GM18951 (cell line): ENCODE results near the gene DISP2.

Experiments used
- POLR2A ChIP-seq: IDR thresholded peaks from 4 replicates; pipeline ENCODE4 v1.6.1; 2011; ENCODE audit warnings: mild to moderate bottlenecking; ENCODE audit not compliant: insufficient read length, insufficient read depth; ENCODE audit errors: extremely low read depth
- in situ Hi-C: fragments of 300-500 bp; cut with MboI; formaldehyde crosslinking; loops from one replicate; pipeline ENCODE4 v1.12.0; 2022; ENCODE audit warnings: low sequenced_read_pairs, mixed read lengths, inconsistent platforms; ENCODE audit not compliant: unreplicated experiment

Gene DISP2

DNA sequence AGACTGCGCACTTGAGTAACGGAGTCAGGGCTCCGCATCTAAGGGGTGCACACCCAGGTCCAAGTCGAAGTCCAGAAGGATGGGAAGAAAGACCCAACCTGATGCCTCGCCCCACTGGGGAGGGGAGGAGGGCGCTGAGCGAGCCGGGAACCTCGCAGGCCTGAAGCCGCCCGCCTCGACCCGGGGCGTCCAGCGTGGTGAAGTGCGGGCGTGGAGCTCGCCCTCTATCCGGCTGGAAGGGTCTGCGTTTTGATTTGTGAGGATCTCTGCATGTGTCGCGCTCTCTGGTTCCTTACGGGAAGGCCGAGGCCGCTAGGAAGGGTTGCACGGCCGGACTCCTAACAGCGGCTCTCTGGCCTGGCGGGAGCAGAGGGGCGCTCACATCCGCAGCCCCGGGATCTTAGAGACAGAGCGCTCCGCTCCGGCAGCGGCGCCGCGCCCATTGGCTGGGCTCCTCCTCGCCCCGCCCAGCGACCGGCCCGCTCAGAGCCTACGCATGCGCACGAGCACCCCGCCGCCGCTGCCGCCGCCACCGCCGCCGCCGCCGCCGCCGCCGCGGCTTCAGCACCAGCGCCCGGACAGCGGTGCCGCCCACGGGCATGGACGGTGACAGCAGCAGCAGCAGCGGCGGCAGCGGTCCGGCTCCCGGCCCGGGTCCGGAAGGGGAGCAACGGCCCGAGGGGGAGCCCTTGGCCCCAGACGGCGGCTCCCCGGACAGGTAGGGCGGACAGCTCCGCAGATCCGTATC lies at the start of gene DISP2:
Gene DISP2 (plus strand): TSS at position 497 of the 748 bp plus-strand sequence. CDS start 103 bp downstream, at position 600.
- in situ Hi-C loops, result no loop called here
- TF ChIP-seq POLR2A, result no peak

GRCh38 chr15:40309344-40309862 lies 48.6 kb upstream of the DISP2 start:
- no peak for TF ChIP-seq POLR2A
- in situ Hi-C loops, result no loop called here

GRCh38 chr15:40310001-40310959 lies 47.7 kb upstream of the DISP2 start:
- TF ChIP-seq POLR2A, result no peak
- in situ Hi-C loops, result no loop called here

DNA sequence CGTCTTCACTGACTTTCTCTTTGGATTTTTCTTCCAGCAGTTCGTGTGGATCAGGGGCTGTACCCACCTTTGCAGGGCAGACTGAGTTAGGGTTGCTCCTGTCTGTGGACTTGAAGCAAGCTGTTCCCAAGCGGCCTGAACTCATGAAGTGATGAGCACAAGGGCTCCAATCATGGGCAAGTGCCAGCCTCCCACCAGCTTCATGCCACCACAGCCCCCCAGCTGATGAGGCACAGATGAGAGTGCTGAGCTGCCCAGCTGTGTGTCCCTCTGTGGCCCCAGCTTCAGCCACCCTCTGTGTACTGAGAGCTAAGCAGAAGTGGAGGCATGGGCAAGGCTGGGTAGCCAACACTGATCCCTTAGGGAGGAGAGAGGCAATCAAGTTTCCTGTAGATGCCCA lies 47.0 kb upstream of the DISP2 start:
- in situ Hi-C loops, result no loop called here
- TF ChIP-seq POLR2A, result no peak

DNA sequence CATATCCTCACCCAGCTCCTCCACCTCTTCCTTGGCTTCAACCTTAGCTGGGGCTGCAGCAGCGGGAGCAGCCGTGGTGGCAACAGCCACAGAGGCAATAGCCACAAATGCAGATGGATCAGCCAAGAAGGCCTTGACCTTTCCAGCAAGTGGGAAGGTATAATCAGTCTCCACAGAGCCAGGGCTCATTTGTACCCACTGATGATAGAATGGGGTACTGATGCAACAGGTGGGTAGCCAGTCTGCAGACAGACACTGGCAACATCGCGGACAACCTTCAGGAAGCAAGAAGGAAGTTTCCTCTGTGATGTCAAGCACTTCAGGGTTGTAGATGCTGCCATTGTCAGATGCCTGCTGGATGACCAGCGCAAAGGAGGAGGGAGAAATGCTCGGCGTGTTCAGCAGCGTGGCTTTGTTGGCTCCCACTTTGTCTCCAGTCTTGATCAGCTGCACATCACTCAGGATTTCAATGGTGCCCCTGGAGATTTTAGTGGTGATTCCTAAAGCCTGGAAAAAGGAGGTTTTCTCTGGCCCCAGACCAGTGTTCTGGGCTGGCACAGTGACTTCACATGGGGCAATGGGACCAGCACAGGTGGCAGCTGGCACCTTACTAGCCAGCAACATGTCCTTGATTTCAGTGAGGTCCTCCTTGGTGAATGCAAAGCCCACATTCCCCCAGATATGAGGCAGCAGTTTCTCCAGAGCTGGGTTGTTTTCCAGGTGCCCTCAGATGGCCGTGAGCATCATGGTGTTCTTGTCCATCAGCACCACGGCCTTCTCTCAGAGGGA lies 45.5 kb upstream of the DISP2 start:
- in situ Hi-C loops, result no loop called here
- no peak for TF ChIP-seq POLR2A

DNA sequence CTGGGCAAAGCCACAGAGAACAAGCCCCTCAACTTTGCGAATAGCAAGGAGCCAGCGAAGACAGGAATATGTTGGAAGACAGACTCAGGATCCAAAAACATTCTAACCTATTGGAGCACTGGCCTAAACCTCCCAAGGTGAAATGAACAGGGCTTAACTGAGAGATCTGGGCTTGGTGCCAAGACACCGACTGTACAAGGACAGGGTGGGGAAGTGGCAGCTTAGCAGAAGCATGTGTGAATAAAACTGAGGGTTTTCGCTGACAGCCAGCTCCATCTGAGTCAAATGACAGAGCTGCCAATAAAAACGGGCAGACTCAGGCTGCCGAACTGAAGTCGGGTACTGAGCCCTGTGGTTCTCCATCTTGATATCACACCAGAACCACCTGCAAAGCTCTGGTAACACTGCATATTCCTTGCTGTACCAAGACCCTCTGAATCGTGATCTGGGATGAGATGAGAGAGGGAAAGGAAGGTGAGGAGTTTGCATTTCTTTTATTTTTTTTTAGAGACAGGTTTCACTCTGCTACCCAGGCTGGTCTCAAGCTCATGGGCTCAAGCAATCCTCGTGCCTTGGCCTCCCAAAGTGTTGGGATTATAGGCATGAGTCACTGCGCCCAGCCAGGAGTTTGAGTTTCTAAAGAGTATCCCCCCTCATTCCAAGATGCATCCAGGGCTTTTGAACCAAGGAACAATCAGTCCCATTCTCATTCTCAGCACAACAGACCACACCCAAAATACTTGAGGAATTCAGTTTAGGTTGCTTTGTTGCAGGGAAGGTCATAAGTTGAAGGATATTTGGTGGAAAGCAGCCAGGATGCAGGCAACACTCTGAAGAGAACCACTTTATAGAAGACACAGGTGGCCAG lies 44.3 kb upstream of the DISP2 start:
- no peak for TF ChIP-seq POLR2A
- in situ Hi-C loops, result no loop called here

DNA sequence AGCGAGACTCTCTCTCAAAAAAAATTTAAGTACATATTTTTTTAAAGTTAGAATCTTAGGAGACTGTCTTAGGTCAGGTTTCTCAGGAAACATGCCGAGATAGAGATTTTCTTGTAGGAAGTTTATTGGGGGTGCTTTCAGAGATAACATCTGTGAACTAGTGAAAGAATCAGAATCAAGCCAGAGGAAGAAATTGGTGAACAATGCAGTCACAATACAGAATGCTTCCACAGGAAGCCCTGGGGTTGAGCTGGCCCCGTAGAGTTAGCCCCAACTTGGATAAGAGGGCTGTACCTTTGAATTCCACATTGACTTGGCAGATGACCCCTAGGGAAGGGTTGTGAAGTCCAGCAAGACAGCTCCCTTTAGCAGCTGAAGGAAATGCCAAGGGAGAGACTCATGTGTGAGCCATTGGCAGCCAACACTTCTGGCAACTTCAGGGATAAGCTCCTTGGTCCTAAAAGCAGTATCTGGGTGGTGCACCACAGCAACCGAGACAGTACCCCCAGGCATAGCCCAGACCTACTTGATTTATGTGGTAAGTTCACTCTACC lies 43.2 kb upstream of the DISP2 start:
- no peak for TF ChIP-seq POLR2A
- in situ Hi-C loops, result no loop called here

GRCh38 chr15:40316931-40317330 lies 41.1 kb upstream of the DISP2 start:
- no peak for TF ChIP-seq POLR2A
- in situ Hi-C loops, result no loop called here

DNA sequence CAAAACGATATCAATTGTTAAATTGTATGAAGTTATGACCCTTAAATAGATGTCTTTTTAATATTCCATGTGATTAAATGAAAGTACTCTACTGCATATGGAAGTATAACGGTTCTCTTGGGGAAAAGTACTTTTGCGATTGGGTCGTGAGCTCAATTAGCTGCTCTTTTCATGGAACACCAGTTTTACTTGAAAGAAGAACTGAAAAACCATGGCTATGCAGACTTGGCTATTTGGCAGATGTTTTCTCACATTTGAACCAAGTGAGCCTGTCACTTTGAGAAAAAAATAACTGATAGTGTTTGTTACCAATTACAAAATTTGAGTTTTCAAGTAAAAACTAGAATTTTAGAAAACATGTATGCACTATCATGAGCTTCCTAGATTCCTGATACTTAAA lies 40.4 kb upstream of the DISP2 start:
- no peak for TF ChIP-seq POLR2A
- in situ Hi-C loops, result no loop called here

- in situ Hi-C loops, result no loop called here
- no peak for TF ChIP-seq POLR2A
These were observed 37.6 kb upstream of the DISP2 start for GRCh38 chr15:40320409-40320808.

DNA sequence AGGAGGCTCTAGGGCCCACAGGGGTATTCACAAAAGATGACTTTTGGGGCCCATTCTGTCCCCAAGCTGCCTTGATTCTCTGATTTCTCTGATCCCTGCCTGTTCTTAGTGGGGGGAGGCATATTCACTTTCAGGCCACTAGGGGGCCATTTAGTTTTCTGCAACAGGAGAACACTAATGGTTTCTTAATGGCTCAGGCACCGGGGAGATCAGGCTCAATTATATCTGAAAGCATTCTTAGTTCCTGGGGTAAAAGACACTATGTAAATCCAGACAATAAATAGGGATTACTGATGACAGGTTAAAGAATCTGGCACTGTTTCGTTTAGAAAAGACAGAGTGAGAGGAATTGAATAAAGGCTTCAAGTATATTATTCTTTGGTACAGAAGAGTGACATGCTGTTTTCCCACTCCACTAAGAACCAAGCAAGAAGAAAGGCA lies 37.1 kb upstream of the DISP2 start:
- in situ Hi-C loops, result no loop called here

More for the DNA sequence above, 37.1 kb upstream of the DISP2 start:
- TF ChIP-seq POLR2A, result no peak
